ENCODE measurements around the gene FFAR2.

FFAR2 gene

DNA sequence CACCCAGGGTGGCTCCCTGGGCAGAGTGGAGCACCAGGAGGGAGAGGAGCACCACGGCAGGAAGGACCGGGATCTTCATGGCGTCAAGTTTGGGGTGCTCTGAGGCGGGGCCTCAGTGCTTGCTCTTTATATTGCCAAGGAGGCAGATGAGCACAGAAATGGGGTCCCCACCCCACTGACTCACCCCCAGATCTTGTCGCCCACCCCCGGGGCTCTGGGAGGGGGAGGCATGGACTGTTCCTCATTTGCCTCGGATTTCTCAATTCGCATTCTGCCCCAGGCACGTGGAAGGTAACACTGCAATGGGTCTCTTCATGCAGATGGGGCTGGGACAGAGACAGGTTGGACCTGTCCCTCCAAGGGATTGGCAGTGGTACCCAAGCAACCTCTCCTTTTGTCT, 42.3 kb downstream of the FFAR2 start, which contains the start of gene KRTDAP:
Gene KRTDAP (minus strand): TSS at position 101 of the 400 bp plus-strand sequence. CDS start 22 bp downstream, at position 79.
- DNase-seq = no peak

DNA sequence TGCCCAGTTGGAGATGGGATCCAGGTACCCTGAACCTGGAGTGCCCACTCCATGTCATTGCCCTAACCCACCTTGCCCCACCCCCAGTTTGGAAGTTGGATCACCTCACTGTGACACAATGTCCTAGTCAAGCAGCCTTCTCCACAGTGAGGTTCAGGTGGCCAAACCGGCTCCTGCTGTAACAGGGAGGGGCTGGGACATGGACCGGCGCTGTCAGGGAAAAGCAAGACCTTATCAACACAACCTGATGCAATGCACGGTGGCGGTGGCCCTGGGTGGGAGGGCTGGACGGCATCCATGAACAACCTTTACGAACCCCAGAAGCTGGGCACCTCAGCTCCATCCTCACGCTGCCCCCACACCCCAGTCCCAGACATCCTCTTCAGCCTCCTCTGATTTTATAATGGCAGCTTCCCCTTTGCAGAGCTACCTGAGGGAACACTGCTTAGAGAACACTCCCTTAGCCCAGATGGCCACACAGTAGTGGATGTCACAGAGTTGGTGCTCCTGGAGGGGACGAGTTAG, 43.8 kb downstream of the FFAR2 start:
- DNase-seq = no peak

DNA sequence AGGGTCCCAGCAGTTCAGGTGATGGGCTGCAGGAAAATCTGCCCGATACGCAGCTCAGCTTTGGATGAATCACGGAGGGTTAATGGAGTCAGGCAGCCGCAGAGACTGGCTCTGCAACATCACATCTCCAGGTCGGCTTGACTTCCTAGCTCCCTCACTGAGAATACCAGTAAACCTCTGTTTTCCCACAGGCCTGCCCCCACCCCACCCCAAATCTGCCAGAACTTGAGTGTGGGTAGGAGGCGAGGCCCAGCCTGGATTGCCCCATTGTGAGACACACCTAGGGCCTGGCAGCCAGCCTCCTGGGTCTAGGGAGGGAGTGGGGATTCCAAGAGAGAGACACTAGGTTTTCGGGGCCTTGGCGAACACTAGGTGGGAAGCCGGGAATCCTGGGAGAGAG, 45.9 kb downstream of the FFAR2 start:
- no peak for DNase-seq

DNA sequence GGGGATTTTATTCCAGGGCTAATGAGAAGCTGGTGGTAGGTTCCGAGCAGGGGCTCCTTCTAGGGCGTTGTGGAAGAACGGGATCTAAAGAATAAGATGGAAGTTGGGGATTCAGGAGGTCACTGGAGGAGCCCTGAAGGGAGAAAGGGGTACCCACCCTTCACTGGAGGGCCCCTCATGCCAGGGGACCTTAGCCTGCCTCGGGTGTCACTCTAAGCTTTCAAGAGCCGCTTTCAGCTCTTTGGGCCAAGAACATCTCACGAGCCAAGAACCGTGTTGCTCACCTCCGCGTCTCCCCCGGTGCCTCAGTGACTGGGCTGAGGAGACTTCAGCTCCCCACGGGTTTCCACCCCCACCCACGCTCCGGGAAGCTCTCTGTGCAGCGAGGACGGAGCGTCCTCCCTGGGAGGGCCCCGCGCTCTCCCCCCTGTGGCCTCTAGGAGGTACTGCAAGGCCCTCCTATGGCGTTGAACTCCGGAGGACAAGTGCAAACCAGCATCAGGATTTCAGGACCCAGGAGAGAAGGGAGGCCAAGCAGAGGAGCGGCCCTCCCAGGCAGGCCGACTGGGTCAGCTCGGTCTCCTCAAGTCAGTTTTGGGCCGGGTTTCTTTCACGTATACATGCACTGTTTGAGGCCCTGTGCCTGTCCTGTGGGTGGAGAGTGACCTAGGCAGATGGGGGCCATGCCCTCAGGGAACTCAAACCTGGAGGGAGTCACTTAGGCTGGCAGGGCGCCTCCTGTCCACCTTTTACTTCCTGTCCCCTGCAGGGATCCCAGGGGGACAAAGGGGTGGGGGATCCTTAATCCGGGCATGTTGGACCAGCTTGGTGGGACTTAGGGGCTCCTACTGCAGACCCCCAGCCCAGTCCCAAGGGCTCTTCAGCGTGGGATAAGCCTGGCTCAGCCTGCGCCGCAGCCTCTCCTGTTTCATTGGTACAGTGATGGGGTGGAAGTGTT, 47.3 kb downstream of the FFAR2 start:
- peak; percentile 50 for DNase-seq

DNA sequence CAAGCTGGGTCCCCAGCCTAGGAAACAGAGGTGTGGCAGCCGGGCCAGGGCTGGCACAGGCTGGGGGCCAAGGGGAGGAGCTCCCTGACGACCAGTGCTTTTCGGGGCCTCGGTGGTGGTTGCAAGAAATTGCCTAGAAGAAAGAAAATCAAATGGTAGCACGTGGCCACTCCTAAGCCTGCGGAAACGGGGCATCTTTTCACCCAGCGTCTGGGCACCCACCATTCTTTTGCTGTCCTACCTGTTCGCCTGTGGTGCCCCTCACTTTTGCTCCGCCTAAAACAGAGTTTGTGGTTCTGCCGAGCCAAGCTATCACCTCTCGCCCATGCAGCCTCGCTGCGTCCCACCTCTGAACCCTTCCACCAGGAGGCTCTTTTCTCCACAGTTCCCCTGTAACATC, 49.3 kb downstream of the FFAR2 start:
- no peak for DNase-seq

DNA sequence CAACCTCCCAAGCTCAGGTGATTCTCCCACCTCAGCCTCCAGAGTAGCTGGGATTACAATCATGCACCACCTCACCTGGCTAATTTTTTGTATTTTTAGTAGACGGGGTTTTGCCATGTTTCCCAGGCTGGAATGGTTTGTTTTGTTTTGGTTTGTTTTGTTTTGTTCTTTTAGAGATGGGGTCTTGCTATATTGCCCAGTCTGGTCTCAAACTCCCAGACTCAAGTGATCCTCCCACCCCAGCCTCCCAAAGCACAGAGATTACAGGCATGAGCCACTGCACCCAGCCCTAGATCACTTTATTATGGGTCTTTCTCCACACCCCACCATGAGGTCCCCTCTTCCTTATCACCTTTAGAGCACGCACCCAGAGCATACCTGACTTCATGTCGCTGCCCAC, 50.2 kb downstream of the FFAR2 start:
- no peak for DNase-seq

DNA sequence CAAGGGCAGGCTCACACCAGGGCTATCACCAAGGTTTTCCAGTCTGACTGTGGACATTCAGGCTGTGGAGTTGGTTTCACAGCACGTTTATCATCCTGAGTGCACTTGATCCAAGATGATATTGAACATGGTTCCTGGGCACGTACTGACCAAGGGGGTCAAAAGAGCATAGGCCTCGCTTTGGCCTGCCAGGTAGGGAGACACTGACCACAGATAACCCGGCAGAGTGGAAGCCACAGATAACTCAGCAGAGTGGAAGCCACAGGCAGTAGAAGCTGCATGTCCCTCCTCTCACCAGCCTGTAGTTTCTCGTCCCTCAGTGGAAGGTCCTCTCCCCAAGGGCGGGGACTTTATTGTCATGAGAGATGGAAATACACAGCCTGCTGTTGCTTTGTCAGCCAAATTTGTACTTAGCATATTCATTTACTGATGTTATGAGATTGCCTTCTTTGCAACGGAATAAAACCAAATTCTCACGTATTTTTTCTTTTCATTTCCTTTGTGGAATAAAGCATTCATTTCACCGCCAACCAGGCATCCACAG, 51.0 kb downstream of the FFAR2 start:
- DNase-seq = no peak

DNA sequence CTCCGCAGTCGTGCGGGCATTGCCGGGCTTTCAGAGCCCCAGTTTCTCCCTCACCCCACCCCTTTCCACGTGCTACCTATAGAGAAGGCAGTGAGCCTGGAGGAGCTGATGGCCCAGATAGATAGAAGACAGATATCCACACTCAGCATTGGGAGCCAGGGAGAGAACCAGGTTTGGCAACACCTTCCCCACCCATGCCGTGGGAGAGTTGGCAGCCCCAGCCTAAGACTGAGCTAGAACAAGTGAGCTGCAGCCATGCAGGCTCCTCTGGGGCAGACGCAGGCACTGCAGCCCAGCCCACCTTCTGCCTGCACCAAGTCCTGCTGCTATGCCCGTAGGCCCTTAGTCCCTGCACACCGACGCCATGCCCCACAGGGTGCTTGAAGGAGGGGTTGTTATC, 52.6 kb downstream of the FFAR2 start:
- DNase-seq = no peak

Measured in MV-4-11 (cell line).